Esophagus squamous epithelium (tissue), 5 donors: ENCODE measurements around the gene SBF1. TPM values are rescaled to one million over a fixed set of nuclear protein-coding genes. Genes with fewer than 3 reads are reported as not detected.

Source experiments
- DNase-seq: peaks from one replicate; lab custom pipeline; 2025; lab: John Stamatoyannopoulos, UW
- H3K27ac ChIP-seq, 4 donors: fragments of 200-600 bp; sonication (generic); one replicate each; pipeline ENCODE4 v1.5.1; 2016 to 2019; ENCODE audit warnings: mild to moderate bottlenecking in 1 of 4
- H3K27me3 ChIP-seq, 4 donors: fragments of 200-600 bp; sonication (generic); 1 replicate in 3 of 4; 2 replicates in 1 of 4; pipeline versions ENCODE4 v1.5.1 to v1.6.0; 2017 to 2021; ENCODE audit warnings: antibody characterized with exemption in 1 of 4
- H3K36me3 ChIP-seq, 3 donors: fragments of 200-600 bp; sonication (generic); one replicate each; pipeline ENCODE4 v1.5.1; 2016 to 2019
- H3K4me1 ChIP-seq, 3 donors: fragments of 200-600 bp; sonication (generic); one replicate each; pipeline ENCODE4 v1.5.1; 2017 to 2019
- H3K4me3 ChIP-seq, 4 donors: fragments of 200-600 bp; sonication (generic); 1 replicate in 3 of 4; 2 replicates in 1 of 4; pipeline ENCODE4 v1.5.1; 2016 to 2019; ENCODE audit warnings: mild to moderate bottlenecking in 2 of 4, moderate library complexity in 1 of 4
- H3K9me3 ChIP-seq, 3 donors: fragments of 200-600 bp; sonication (generic); one replicate each; pipeline ENCODE4 v1.5.1; 2016 to 2019
- CTCF ChIP-seq, 6 experiments: fragments of 450-650 bp in 4 of 6; fragments of 200-600 bp in 2 of 6; sonication (generic) in 2 of 6; IDR thresholded peaks; one replicate each; pipeline ENCODE4 v1.5.1; 2016 to 2019; ENCODE audit warnings: antibody characterized with exemption in 6 of 6, mild to moderate bottlenecking in 4 of 6, moderate library complexity in 4 of 6
- POLR2A ChIP-seq, 4 donors: fragments of 450-650 bp; IDR thresholded peaks; one replicate each; pipeline ENCODE4 v1.6.1; 2017; ENCODE audit warnings: antibody characterized with exemption in 4 of 4, mild to moderate bottlenecking in 4 of 4, moderate library complexity in 3 of 4
- WGBS, 2 donors: methylation state at CpG; one replicate each; pipeline ENCODE4 v1.1.5; 2018; 5-methylcytosine and 5-hydroxymethylcytosine counted together
- intact Hi-C: fragments of 100-400 bp; cut with DNase I; formaldehyde crosslinking; loops from one replicate; pipeline ENCODE4 v1.15.0; 2022
- total RNA-seq, 4 donors: library from RNA; depleted of rRNA; stranded (reverse); fragments of >200 nt; gene quantifications; one replicate each; pipeline ENCODE4 v1.1.0, GENCODE V29; 2016
- donor health status: DM: yes; HTN: yes; CAD: no.

SBF1 gene
- total RNA-seq, 4 donors from 2014 or later, result 38.3 to 92.0 (median 63.4) TPM

GRCh38 chr22:50473855-50474671 is 772 bp downstream of the SBF1 start:
- peaks cover 56 to 69% (median 57%) of the 10 kb centered on the region in 3 donors for H3K4me1 ChIP-seq
- H3K27me3 ChIP-seq, result peaks cover 0 to 6% (median 0%) of the 10 kb centered on the region in 4 donors
- peak overlapping the region; percentile 65 to 84 (median 76) for H3K4me3 ChIP-seq
- H3K9me3 ChIP-seq, result no peaks in the 10 kb centered on the region
- H3K36me3 ChIP-seq, result no peaks in the 10 kb centered on the region
- 4 to 6% methylated on average over 15 to 20 of the region's 62 CpGs for WGBS, 2 donors
- intact Hi-C loops, result no loop called here
- no peak for TF ChIP-seq CTCF (IDR thresholded peaks at IDR 0.05)
- no peak for TF ChIP-seq POLR2A (IDR thresholded peaks at IDR 0.05)
- H3K27ac ChIP-seq, result peak overlapping the region; percentile 94 to 95 (median 94)
- no peak for DNase-seq

GRCh38 chr22:50473088-50473487 is 1.7 kb downstream of the SBF1 start:
- H3K4me3 ChIP-seq, result peak overlapping the region in 2 of 4 donors; percentile 75 to 84

GRCh38 chr22:50471962-50472361 is 2.9 kb downstream of the SBF1 start:
- Histone ChIP-seq H3K36me3 (peaks cover 10 to 17% (median 13%) of the 10 kb centered on the region in 3 donors), H3K4me1 (peaks cover 57 to 78% (median 57%) of the 10 kb centered on the region in 3 donors), H3K4me3 (no peak overlapping the region), H3K27ac (peak overlapping the region in 2 of 4 donors; percentile 81 to 91), H3K27me3 (no peaks in the 10 kb centered on the region), H3K9me3 (no peaks in the 10 kb centered on the region)
- WGBS, 2 donors, result 66% methylated on average over 4 of the region's 5 CpGs; no CpG with 5 or more reads in 1 of the 2 donors
- TF ChIP-seq CTCF (IDR thresholded peaks at IDR 0.05), result no peak
- TF ChIP-seq POLR2A (IDR thresholded peaks at IDR 0.05), result no peak
- no peak for DNase-seq
- intact Hi-C loops, result no loop called here

More at GRCh38 chr22:50473088-50473487, 1.7 kb downstream of the SBF1 start:
- DNase-seq, result no peak
- WGBS, 2 donors, result 63 to 77% methylated on average over 2 to 4 of the region's 6 CpGs
- Histone ChIP-seq H3K27ac (no peak overlapping the region), H3K27me3 (no peaks in the 10 kb centered on the region), H3K36me3 (peaks cover 0 to 6% (median 2%) of the 10 kb centered on the region in 3 donors), H3K9me3 (no peaks in the 10 kb centered on the region), H3K4me1 (peaks cover 57 to 78% (median 57%) of the 10 kb centered on the region in 3 donors)
- peak in 3 of 6 experiments; percentile 14 to 42 (median 32) for TF ChIP-seq CTCF (IDR thresholded peaks at IDR 0.05)
- TF ChIP-seq POLR2A (IDR thresholded peaks at IDR 0.05), result no peak
- intact Hi-C loops, result no loop called here

GRCh38 chr22:50471197-50471847 is 3.5 kb downstream of the SBF1 start:
- no peak for DNase-seq
- no peak for TF ChIP-seq POLR2A (IDR thresholded peaks at IDR 0.05)
- TF ChIP-seq CTCF (IDR thresholded peaks at IDR 0.05), result no peak
- Histone ChIP-seq H3K4me3 (peak overlapping the region in 1 of 4 donors; percentile 21), H3K27me3 (no peaks in the 10 kb centered on the region), H3K9me3 (no peaks in the 10 kb centered on the region), H3K27ac (peak overlapping the region; percentile 72 to 91 (median 80)), H3K36me3 (peaks cover 16 to 24% (median 19%) of the 10 kb centered on the region in 3 donors), H3K4me1 (peaks cover 57 to 71% (median 57%) of the 10 kb centered on the region in 3 donors)
- intact Hi-C loops, result no loop called here
- 65 to 82% methylated on average over 8 to 11 of the region's 21 CpGs for WGBS, 2 donors
